NCI-H510A treated with DMSO at 0.1 percent for 48 hours (cell line): ENCODE measurements around the gene XRCC4.
"Not testable (repeated sequence)": the region's sequence is repeated elsewhere in the genome, so short reads cannot be mapped to it uniquely, and the experiment has no call there.

Experiments used
- DNase-seq: peaks from one replicate; lab custom pipeline; 2025; lab: John Stamatoyannopoulos, UW

XRCC4 gene

GRCh38 chr5:83118471-83118870, 41.1 kb downstream of the XRCC4 start:
- DNase-seq, result no peak

DNA sequence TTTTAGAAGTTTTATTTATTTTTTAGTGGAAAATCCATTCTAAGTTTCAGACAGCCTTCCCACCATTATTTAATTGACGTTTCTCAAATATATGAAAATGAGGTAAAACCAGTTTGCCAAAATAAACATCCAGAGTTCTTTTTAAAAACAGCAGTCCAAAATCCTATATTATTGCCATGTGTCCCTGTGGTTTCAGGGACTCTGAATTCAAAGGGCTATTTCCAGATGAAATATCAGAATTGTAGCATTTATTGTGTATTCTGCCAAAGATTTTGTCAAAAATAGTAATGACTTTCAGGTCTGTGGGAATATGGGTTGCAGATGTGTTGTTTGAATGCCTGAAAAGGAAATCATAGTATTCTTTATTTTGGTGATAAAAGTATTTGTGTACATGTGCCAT, 41.6 kb downstream of the XRCC4 start:
- no peak for DNase-seq

DNA sequence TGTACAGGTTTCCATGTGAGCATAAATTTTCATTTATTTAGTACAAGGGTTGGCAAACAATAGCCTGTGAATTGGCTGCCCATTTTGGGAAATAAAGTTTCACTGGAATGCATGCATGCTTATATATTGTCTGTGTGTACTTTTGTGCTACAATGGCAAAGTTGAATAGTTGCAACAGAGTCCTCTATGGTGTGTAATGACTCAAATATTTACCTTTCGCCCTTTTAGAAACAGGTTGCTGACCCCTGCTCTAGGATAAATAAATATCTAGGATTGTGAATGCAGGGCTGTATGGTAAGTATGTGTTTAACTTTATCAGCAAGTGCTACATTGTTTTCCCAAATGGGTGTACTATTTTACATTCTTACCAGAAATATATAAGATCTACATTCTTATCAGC, 47.2 kb downstream of the XRCC4 start:
- no peak for DNase-seq

GRCh38 chr5:83125560-83125959, 48.2 kb downstream of the XRCC4 start:
- DNase-seq, result no peak

GRCh38 chr5:83126501-83126900, 49.2 kb downstream of the XRCC4 start:
- no peak for DNase-seq

GRCh38 chr5:83133797-83134196, 56.5 kb downstream of the XRCC4 start:
- no peak for DNase-seq

- DNase-seq, result no peak
Observed at GRCh38 chr5:83142526-83142925, 65.2 kb downstream of the XRCC4 start.

DNA sequence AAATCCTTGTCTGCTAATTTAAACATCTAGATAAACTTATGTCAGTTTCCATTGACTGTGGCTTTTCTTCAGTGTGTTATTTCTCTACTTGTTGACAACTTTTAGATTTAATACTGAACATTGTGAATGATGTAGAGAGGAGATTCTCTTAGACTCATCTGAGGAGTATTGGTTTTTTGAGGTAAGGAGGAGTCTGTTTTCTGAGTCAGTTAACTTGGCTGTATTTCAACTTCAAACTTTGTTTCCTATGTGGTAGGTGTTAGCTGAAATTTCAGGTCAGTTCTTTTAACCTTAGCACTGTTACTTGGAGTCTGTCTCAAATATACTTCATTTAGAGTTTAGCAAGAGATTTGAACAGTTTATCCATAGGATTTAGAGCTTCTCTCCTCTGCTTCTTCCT, 67.9 kb downstream of the XRCC4 start:
- no peak for DNase-seq

- no peak for DNase-seq
Observed at GRCh38 chr5:83145882-83146331, 68.6 kb downstream of the XRCC4 start.

GRCh38 chr5:83146441-83146840, 69.1 kb downstream of the XRCC4 start:
- no peak for DNase-seq

GRCh38 chr5:83147593-83147992, 70.2 kb downstream of the XRCC4 start:
- no peak for DNase-seq

DNA sequence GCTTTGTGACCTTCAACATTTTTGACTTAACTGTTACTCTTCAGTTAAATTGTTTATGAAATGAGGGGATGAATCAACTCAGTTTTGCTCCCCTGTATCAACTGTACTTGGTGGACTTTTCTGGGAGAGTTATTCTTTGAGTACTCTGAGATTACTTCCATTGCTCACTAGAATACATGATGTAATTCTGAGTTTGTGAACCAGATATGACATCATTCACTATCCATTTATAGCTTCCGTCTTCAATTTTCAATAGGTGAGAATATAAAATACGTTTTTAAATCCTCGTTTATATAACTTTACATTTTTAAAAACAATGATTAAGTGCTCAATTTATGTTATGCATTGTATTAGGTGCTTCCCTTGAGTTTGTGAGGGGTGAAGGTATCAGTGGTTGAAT, 71.0 kb downstream of the XRCC4 start:
- no peak for DNase-seq

DNA sequence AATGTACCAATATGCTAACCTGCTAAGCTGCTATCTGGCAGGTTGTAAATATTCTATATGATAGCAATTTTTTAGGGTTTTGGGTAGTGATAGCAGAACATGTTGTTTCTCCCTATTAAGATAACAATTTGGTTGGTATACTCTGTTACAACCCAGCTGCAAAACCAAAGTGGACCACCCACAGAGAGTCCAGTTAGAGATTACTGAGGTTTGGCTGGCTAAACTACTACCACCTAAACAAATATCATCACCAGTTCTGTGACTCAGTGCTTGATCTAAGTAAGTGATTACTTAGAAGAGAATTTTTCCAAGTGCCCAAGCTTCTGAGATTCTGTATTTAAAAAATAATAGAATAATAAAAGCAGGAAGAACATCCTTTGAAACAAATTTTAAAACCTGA, 72.3 kb downstream of the XRCC4 start:
- no peak for DNase-seq

- no peak for DNase-seq
Observed at GRCh38 chr5:83151821-83152220, 74.5 kb downstream of the XRCC4 start.

GRCh38 chr5:83152996-83153395, 75.6 kb downstream of the XRCC4 start:
- DNase-seq, result not testable (repeated sequence)

- no peak for DNase-seq
Observed at GRCh38 chr5:83156001-83156400, 78.7 kb downstream of the XRCC4 start.

- no peak for DNase-seq
Observed at GRCh38 chr5:83157163-83157562, 79.8 kb downstream of the XRCC4 start.

- no peak for DNase-seq
Observed at GRCh38 chr5:83162601-83163000, 85.3 kb downstream of the XRCC4 start.

DNA sequence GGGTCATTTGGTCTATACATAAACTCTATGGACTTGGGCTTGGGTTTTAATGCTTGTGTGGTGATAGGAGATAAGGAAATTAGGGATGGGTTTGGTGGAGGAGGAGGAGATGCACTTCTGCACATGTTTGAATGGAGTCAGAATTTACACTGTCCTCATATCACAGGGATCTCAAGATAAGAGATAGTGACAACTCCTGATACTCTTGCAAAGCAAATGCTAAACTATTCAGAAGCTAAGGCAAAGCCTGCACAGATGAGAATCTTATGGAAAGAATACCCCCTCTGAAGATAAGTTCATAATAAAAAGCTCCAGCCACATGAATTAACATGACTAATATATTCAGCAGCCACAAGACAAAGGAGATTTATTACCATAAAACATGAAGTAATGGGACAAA, 90.2 kb downstream of the XRCC4 start:
- no peak for DNase-seq

DNA sequence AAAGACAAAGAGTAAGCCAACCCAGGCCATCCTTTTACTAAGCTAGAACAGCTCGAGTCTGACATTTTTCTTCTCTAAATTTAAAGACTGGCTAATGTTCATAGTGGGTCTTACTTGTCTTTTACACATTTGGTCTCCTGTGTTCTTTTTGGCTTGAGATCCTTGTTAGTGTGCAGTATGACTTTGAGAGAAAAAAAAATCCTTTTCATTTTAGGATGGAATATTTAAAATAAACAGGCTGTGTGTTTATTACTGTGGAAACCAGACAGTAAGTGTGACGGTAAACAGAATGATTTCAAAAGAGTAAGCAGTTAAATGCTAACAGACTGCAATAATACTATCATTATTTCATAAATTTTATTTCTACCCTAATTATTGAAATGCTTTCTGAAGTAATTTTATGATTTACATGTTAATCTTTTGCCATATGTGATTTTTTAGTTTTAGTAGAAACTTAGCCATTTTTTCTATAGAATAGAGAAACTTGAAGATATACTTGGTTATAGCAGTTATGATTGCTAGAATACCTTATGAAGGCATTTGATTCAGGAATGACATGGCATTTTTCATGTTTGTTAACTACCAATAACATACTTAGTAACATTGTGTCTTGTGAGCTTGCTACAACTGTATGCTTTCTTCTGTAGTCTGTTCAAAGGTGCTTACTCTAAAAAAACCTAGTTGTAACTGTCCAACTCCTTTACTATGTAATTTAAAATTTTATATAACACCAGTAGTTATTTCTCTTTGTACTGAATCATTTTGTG, 92.4 kb downstream of the XRCC4 start:
- no peak for DNase-seq

DNA sequence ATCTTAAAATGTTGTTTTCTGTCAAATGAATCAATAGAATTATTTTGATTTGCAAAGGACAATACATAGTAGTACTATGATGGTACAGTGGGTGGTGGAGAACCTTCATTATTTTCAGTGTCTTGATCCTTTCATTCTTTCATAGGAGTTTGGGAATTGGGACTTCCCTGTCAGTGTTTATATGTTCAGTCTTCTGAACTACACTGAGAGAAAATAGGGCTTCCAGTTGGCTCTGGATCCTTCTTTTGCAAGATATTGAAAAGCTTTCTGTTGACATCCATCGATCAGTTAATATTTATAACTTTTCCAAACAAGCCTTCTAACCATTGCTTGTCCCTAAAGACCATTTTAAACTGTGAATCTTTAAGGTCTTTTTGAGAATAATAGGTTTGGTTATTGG, 94.7 kb downstream of the XRCC4 start:
- DNase-seq, result no peak

DNA sequence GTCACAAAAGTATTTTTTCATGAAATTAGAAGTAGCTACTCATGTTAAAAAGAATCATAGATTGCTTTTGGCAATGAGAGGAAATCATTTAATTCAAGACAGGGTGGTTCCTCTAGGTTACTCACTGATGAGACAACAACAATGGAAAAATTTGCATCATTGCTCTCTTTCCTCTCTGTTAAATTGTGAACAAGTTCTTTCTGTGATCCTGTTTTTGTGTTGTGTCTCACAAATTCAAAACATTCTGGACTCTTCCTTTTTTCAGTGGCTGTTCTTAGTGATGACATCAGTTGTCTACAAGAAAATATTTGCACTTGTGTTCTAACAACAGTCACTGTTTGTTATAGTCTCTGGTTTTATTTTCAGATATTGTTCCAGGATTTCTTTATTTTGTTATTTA, 95.3 kb downstream of the XRCC4 start:
- DNase-seq, result no peak

GRCh38 chr5:83173826-83174225, 96.5 kb downstream of the XRCC4 start:
- no peak for DNase-seq

DNA sequence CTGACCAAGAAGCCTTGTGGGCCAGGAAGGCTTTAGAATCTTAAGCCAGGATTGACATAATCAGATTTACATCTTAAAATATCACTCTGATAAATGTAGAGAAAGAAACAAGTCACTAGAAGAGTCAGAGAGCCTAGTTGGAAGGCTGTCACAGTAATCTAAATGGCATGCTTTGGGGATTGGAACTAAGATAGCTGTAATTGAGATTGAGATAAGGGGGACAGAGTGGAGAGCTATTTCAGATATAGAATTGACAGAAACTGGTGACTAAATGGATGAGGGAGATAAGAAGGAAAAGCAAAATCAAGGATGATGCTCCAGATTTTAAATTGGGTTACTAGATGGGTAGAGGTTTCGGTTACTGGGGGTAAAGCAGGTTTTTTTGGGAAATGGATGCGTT, 100.5 kb downstream of the XRCC4 start:
- no peak for DNase-seq
